Brain microvascular endothelial cell (primary cell): ENCODE measurements around the gene B4GALT4.

Source experiments
- DNase-seq: peaks from one replicate; pipeline ENCODE4 v3.0.0-alpha.2; 2020
- H3K27ac ChIP-seq: fragments of 250-450 bp; sonication (Bioruptor Pico); 2 replicates; pipeline ENCODE4 v1.5.1; 2020; ENCODE audit warnings: mild to moderate bottlenecking, moderate library complexity
- H3K27me3 ChIP-seq: fragments of 250-450 bp; sonication (Bioruptor Pico); replicated peaks from 2 replicates; pipeline ENCODE4 v1.5.1; 2020; ENCODE audit warnings: mild to moderate bottlenecking
- H3K36me3 ChIP-seq: fragments of 250-450 bp; sonication (Bioruptor Pico); replicated peaks from 2 replicates; pipeline ENCODE4 v1.5.1; 2020; ENCODE audit warnings: mild to moderate bottlenecking
- H3K4me3 ChIP-seq: 2 replicates; pipeline ENCODE4 v1.5.1; 2011; ENCODE audit warnings: low read depth, mild to moderate bottlenecking, control low read depth, low read length, moderate library complexity
- CTCF ChIP-seq: IDR thresholded peaks from 2 replicates; pipeline ENCODE4 v1.5.1; 2011; ENCODE audit warnings: low read depth, mild to moderate bottlenecking, moderate library complexity, low read length, control low read depth, inconsistent platforms; ENCODE audit errors: missing control alignments
- in situ Hi-C: cut with HindIII; loops from 2 replicates; pipeline ENCODE4 v1.10.0; 2017; ENCODE audit warnings: low sequenced_read_pairs, low pct_ligation_motif_present

Gene B4GALT4

GRCh38 chr3:119240591-119241434, at the start of gene B4GALT4:
Gene B4GALT4 (minus strand): TSS chr3:119240878. CDS start chr3:119230099, 10,779 bp downstream.
- peak within 1 kb of the TSS; percentile 86 for H3K27ac ChIP-seq
- no peaks in the 10 kb centered on the region for H3K27me3 ChIP-seq
- no peak for TF ChIP-seq CTCF
- in situ Hi-C loops: no loop called here
- no peaks in the 10 kb centered on the region for H3K36me3 ChIP-seq
- H3K4me3 ChIP-seq: peak within 1 kb of the TSS; percentile 68
- DNase-seq: peak; percentile 70

- no peak for TF ChIP-seq CTCF
- Histone ChIP-seq H3K27ac (no peak overlapping the region), H3K36me3 (no peaks in the 10 kb centered on the region), H3K27me3 (no peaks in the 10 kb centered on the region), H3K4me3 (no peak overlapping the region)
- in situ Hi-C loops: no loop called here
- DNase-seq: no peak
Observed at GRCh38 chr3:119289404-119289770, 48.7 kb upstream of the B4GALT4 start.

GRCh38 chr3:119288669-119289403, 48.2 kb upstream of the B4GALT4 start:
- H3K36me3 ChIP-seq: no peaks in the 10 kb centered on the region
- in situ Hi-C loops: no loop called here
- H3K4me3 ChIP-seq: no peak overlapping the region
- no peaks in the 10 kb centered on the region for H3K27me3 ChIP-seq
- no peak for DNase-seq
- no peak overlapping the region for H3K27ac ChIP-seq
- TF ChIP-seq CTCF: no peak

GRCh38 chr3:119279584-119280243, 39.0 kb upstream of the B4GALT4 start:
- no peak for DNase-seq

GRCh38 chr3:119279101-119279554, 38.5 kb upstream of the B4GALT4 start:
- TF ChIP-seq CTCF: no peak
- no peak overlapping the region for H3K27ac ChIP-seq
- in situ Hi-C loops: no loop called here
- no peaks in the 10 kb centered on the region for H3K36me3 ChIP-seq
- no peak overlapping the region for H3K4me3 ChIP-seq
- no peaks in the 10 kb centered on the region for H3K27me3 ChIP-seq
- no peak for DNase-seq

More at GRCh38 chr3:119279584-119280243, 39.0 kb upstream of the B4GALT4 start:
- in situ Hi-C loops: no loop called here
- Histone ChIP-seq H3K27me3 (no peaks in the 10 kb centered on the region), H3K36me3 (no peaks in the 10 kb centered on the region), H3K27ac (no peak overlapping the region), H3K4me3 (no peak overlapping the region)
- no peak for TF ChIP-seq CTCF
